A673 (cell line): ENCODE results near the gene NSD2. TPM values are rescaled to one million over a fixed set of nuclear protein-coding genes. Genes with fewer than 3 reads are reported as not detected.
A peak's percentile ranks its signal among the peaks of the same experiment; 100 is the strongest.

Experiments used
- BruUV-seq: library from RNA; stranded (reverse); fragments of 400-500 nt; replicated peaks from 2 replicates; lab custom pipeline; 2021; lab: Mats Ljungman, UMichigan
- CTCF ChIA-PET: fragments of 300-600 bp; sonication (Branson Sonifier 250); formaldehyde crosslinking; loops from one replicate; lab custom pipeline; 2022; ENCODE audit warnings: antibody characterized with exemption; lab: Charles Lee
- POLR2A ChIA-PET: fragments of 300-600 bp; sonication (Branson Sonifier 250); formaldehyde crosslinking; loops from one replicate; lab custom pipeline; 2022; ENCODE audit warnings: antibody characterized with exemption; ENCODE audit not compliant: low non-redundant PET; lab: Charles Lee
- DNase-seq: peaks from one replicate; pipeline ENCODE4 v3.0.0-alpha.2; 2015; ENCODE audit warnings: low spot score
- H3K27ac ChIP-seq: fragments of 200-600 bp; sonication (generic); 2 replicates; pipeline ENCODE4 v1.5.1; 2016; ENCODE audit warnings: mixed run types, low read depth, mild to moderate bottlenecking, mixed read lengths, antibody characterized with exemption, low read length; ENCODE audit not compliant: poor library complexity, severe bottlenecking
- H3K27me3 ChIP-seq: fragments of 200-600 bp; sonication (generic); replicated peaks from 2 replicates; pipeline ENCODE4 v1.6.1; 2017; ENCODE audit warnings: mixed run types, low read depth, mild to moderate bottlenecking, mixed read lengths, antibody characterized with exemption, low read length; ENCODE audit not compliant: insufficient read depth, poor library complexity
- H3K36me3 ChIP-seq: fragments of 200-600 bp; sonication (generic); 2 replicates; pipeline ENCODE4 v1.6.1; 2016; ENCODE audit warnings: mixed run types, mild to moderate bottlenecking, mixed read lengths, antibody characterized with exemption, low read length; ENCODE audit not compliant: insufficient read depth, poor library complexity, severe bottlenecking
- H3K4me1 ChIP-seq: fragments of 200-600 bp; sonication (generic); 2 replicates; pipeline ENCODE4 v1.6.1; 2017; ENCODE audit warnings: mixed run types, mild to moderate bottlenecking, mixed read lengths, antibody characterized with exemption, low read length; ENCODE audit not compliant: insufficient read depth, poor library complexity, severe bottlenecking
- H3K4me3 ChIP-seq: fragments of 200-600 bp; sonication (generic); 2 replicates; pipeline ENCODE4 v1.5.1; 2016; ENCODE audit warnings: low read depth, mixed run types, mild to moderate bottlenecking, mixed read lengths, low read length; ENCODE audit not compliant: poor library complexity, severe bottlenecking
- H3K9me3 ChIP-seq: fragments of 200-600 bp; sonication (generic); 2 replicates; pipeline ENCODE4 v1.6.1; 2016; ENCODE audit warnings: mixed run types, low read depth, mild to moderate bottlenecking, mixed read lengths, antibody characterized with exemption, low read length; ENCODE audit not compliant: poor library complexity, severe bottlenecking
- CTCF ChIP-seq: fragments of 300-800, 200-600 bp; sonication (generic); conservative IDR thresholded peaks from 2 replicates; pipeline ENCODE4 v1.5.1; 2017; ENCODE audit warnings: low read depth, mild to moderate bottlenecking, antibody characterized with exemption, low read length, moderate library complexity, mixed read lengths
- EZH2 ChIP-seq: fragments of 200-600 bp; sonication (generic); IDR thresholded peaks from 2 replicates; pipeline ENCODE4 v1.6.1; 2017; ENCODE audit warnings: borderline replicate concordance, low read depth, mild to moderate bottlenecking, mixed read lengths, antibody characterized with exemption, low read length; ENCODE audit not compliant: poor library complexity, severe bottlenecking
- intact Hi-C: fragments of 100-400 bp; cut with micrococcal nuclease; formaldehyde crosslinking; loops from one replicate; pipeline ENCODE4 v1.10.0; 2022; ENCODE audit not compliant: unreplicated experiment
- total RNA-seq: library from RNA; stranded (reverse); gene quantifications from 2 replicates; pipeline ENCODE4 v1.2.3, GENCODE V29; 2021

Gene NSD2
- total RNA-seq, 1 experiment from 2014 or later = 227 TPM

DNA sequence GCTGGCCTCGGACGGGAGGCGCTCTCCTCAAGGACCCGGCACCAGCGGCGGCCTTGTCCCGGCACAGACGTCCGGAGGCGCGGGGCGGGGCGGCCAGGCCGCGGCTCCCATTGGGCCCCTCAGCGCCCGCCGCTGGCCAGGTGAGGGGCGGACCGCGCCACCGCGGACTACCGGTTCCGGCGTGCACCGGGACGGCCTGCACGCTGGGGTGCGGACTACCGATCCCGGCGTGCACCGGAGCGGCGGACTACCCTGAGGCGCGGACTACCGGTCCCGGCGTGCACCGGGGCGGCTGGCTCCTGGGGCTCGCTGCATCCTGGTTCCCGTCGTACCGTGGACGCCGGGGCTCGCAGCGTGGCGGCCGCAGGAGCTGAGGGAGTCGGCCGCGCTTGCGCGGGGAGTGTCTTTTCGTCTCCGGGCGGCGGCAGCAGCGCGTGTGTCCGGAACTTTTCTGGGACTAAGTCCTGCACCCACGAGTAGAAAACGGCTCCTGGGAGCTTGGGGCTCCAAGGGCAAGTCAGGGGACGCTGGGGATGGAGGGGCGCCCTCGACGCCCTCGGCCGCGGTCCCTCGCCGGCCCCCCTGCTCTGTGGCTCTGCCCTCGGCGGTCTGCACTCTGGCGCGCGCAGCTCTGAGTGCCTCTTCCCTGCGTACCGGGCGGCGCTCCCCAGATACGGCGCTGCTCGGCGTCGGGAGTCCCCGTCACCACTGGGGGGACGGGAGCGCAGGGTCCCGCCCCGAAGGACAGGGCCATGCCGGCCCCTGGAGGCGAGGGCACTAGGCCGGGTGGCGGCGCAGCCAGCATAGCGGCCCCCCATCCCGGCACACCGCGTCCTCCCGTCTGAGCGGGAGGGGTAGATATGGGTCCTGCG is 14.9 kb upstream of the NSD2 start, which contains the start of gene LETM1:
TSS of gene LETM1 (minus strand) at position 86 of the 872 bp plus-strand sequence. CDS start 206 bp downstream, outside the sequence.
- peak; percentile 97 for DNase-seq
- peaks cover 13% of the 10 kb centered on the region for H3K4me1 ChIP-seq
- H3K9me3 ChIP-seq = no peaks in the 10 kb centered on the region
- TF ChIP-seq CTCF (no peak), EZH2 (no peak)
- ChIA-PET CTCF (no interaction called here), POLR2A (no interaction called here)
- no peaks in the 10 kb centered on the region for H3K27me3 ChIP-seq
- intact Hi-C loops = no loop called here
- H3K27ac ChIP-seq = peak within 1 kb of the TSS; percentile 88
- peak within 1 kb of the TSS; percentile 90 for H3K4me3 ChIP-seq
- H3K36me3 ChIP-seq = peaks cover 6% of the 10 kb centered on the region
- BruUV-seq = TSS peak; percentile 59

DNA sequence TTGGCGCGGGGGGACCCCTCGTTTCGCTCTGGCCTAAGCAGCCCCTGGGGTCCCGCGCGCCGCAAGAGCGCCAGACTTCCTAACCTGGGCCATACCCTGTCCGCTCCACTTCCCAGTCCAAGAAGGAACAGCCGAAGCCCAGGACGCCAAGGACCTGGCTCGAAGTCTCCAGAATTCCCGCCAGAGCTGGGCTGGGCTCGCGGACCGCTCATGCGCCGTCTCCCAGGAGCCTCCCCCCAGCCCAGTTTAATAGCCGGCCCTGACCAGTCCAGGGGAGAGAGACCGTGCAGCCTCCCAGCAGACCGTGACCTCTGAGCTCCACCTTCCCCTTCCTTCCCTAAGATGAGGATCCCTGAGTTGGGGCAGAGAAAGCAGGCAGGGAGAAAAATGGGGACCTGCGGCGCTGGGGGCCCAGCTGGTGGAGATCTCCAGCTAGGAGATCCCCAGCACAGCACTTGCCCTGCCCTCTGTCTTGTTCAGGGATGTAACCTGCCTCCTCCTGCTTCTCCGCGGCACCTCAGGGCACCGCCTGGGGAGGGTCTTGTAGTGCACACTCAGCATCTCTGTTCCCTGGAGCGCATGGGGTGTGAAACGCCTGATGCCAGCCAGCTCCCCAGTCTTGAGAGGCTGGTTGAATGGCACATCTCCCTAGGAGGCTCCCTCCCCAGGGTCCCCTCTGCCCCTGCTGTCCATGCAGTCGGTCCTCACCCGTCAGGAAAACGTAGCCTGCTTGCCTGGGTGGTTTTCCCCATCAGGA is 14.1 kb upstream of the NSD2 start:
- no peaks in the 10 kb centered on the region for H3K27me3 ChIP-seq
- H3K27ac ChIP-seq = peak overlapping the region; percentile 88
- no peak for DNase-seq
- no peaks in the 10 kb centered on the region for H3K9me3 ChIP-seq
- H3K4me1 ChIP-seq = peaks cover 13% of the 10 kb centered on the region
- ChIA-PET POLR2A (no interaction called here), CTCF (no interaction called here)
- no TSS peak for BruUV-seq
- H3K4me3 ChIP-seq = peak overlapping the region; percentile 90
- peaks cover 6% of the 10 kb centered on the region for H3K36me3 ChIP-seq
- intact Hi-C loops = no loop called here
- TF ChIP-seq EZH2 (no peak), CTCF (no peak)

DNA sequence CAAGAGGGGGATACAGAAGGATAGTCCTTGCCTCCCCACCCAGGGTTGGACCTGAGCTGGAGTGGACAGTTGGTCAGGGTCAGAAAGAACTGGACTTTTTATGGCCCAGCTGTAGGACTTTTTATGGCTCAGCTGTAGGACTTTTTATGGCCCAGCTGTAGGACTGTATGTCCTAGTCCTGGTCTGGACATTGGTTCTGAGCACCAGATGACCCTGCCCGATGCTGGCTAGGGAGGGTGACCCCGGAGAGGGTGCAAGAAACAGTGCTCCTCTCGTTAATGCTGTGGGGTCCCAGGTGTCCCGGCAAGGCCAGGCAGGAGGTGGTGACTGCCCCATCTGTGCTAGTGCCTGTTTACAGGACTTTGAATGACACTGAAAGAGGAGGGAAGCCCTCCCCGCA is 13.3 kb upstream of the NSD2 start:
- H3K4me3 ChIP-seq = no peak overlapping the region
- no peak for DNase-seq
- peak overlapping the region; percentile 37 for H3K27ac ChIP-seq
- intact Hi-C loops = no loop called here
- H3K36me3 ChIP-seq = no peaks in the 10 kb centered on the region
- ChIA-PET CTCF (no interaction called here), POLR2A (no interaction called here)
- TF ChIP-seq EZH2 = no peak
- no peak for TF ChIP-seq CTCF
- no TSS peak for BruUV-seq
- H3K4me1 ChIP-seq = peaks cover 13% of the 10 kb centered on the region
- no peaks in the 10 kb centered on the region for H3K9me3 ChIP-seq
- no peaks in the 10 kb centered on the region for H3K27me3 ChIP-seq
